BE2C (cell line): ENCODE measurements around the gene SH3BGRL3.

Experiments
- DNase-seq: peaks from one replicate; pipeline ENCODE4 v3.0.0-alpha.2; 2020
- H3K27me3 ChIP-seq: fragments of 250-450 bp; sonication (Bioruptor Pico); 2 replicates; pipeline ENCODE4 v1.5.1; 2020; ENCODE audit warnings: mild to moderate bottlenecking
- H3K36me3 ChIP-seq: fragments of 250-450 bp; sonication (Bioruptor Pico); 2 replicates; pipeline ENCODE4 v1.5.1; 2020; ENCODE audit warnings: mild to moderate bottlenecking
- H3K4me1 ChIP-seq: fragments of 250-450 bp; sonication (Bioruptor Pico); 2 replicates; pipeline ENCODE4 v1.5.1; 2020
- H3K4me3 ChIP-seq: 2 replicates; pipeline ENCODE4 v1.5.1; 2011; ENCODE audit warnings: low read depth, low read length
- H3K9me3 ChIP-seq: fragments of 250-450 bp; sonication (Bioruptor Pico); 2 replicates; pipeline ENCODE4 v1.5.1; 2020
- TF ChIP-seq, protein P1 (sequence below): IDR thresholded peaks from 2 replicates; pipeline ENCODE4 v1.5.1; 2012; ENCODE audit warnings: mild to moderate bottlenecking, low read depth, low read length

The SH3BGRL3 gene

DNA sequence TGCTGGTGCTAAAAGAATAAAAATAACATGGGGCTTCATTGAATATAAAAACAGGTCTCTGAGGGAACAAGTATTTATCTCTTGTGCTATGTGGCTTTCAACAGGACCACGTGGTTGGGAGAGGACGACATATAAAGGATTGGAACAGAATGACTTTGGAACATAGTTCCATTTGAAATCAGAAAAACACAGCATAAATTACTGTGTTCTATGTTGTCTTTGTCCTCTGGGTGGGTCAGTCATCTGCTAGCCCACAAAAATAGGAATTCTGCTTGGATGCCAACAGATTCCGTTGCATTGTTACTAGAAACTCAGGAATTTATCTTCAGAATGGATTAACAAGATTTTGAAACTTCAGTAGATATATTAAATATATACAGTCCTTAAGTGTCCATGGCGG lies 40.0 kb upstream of the SH3BGRL3 start:
- no peaks in the 10 kb centered on the region for H3K4me1 ChIP-seq
- H3K36me3 ChIP-seq = no peaks in the 10 kb centered on the region
- DNase-seq = no peak
- TF ChIP-seq, protein P1, sequence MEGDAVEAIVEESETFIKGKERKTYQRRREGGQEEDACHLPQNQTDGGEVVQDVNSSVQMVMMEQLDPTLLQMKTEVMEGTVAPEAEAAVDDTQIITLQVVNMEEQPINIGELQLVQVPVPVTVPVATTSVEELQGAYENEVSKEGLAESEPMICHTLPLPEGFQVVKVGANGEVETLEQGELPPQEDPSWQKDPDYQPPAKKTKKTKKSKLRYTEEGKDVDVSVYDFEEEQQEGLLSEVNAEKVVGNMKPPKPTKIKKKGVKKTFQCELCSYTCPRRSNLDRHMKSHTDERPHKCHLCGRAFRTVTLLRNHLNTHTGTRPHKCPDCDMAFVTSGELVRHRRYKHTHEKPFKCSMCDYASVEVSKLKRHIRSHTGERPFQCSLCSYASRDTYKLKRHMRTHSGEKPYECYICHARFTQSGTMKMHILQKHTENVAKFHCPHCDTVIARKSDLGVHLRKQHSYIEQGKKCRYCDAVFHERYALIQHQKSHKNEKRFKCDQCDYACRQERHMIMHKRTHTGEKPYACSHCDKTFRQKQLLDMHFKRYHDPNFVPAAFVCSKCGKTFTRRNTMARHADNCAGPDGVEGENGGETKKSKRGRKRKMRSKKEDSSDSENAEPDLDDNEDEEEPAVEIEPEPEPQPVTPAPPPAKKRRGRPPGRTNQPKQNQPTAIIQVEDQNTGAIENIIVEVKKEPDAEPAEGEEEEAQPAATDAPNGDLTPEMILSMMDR = no peak
- H3K27me3 ChIP-seq = no peaks in the 10 kb centered on the region
- H3K9me3 ChIP-seq = no peaks in the 10 kb centered on the region
- no peak overlapping the region for H3K4me3 ChIP-seq

DNA sequence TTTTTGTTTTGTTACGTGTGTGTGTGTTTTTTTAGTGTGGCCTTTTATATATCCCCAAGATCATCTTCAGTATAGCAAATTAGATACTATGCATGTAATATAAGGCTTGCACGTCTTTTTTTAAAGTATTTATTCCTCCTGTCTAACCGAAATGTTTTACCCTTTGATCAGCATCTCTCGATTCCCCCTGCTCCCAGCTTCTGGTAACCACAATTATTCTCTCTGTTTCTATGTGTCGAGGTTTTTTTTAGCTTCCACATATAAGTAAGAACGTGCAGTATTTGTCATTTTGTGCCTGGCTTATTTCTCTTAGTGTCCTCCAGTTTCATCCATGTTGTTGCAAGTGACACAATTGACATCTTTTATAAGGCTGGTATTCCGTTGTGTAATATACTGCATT lies 27.2 kb upstream of the SH3BGRL3 start:
- TF ChIP-seq, protein P1 = no peak
- Histone ChIP-seq H3K27me3 (no peaks in the 10 kb centered on the region), H3K4me1 (no peaks in the 10 kb centered on the region), H3K36me3 (no peaks in the 10 kb centered on the region; the same call in 1 of the 2 replicates), H3K4me3 (no peak overlapping the region), H3K9me3 (no peaks in the 10 kb centered on the region)
- no peak for DNase-seq

DNA sequence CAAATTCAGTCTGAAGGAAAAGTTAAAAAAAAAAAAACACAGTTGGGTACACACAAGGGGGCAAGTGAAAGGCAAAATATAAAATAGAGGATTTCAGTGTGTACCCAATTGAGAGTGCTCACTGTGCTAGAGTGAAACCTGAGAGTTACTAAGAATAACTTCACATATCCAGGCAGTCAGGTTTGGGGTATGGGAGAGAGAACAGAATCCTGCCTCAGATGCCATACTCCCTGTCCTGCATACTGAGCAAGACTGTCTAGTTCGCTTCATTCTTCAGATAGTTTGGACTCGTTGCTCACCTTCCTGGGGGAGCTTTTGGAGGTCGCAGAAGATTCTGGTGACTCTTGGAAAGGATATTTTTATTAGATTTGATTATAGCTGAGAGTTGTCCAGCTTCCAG lies 25.5 kb upstream of the SH3BGRL3 start:
- H3K9me3 ChIP-seq = no peaks in the 10 kb centered on the region
- TF ChIP-seq, protein P1 = no peak
- no peaks in the 10 kb centered on the region for H3K4me1 ChIP-seq

DNA sequence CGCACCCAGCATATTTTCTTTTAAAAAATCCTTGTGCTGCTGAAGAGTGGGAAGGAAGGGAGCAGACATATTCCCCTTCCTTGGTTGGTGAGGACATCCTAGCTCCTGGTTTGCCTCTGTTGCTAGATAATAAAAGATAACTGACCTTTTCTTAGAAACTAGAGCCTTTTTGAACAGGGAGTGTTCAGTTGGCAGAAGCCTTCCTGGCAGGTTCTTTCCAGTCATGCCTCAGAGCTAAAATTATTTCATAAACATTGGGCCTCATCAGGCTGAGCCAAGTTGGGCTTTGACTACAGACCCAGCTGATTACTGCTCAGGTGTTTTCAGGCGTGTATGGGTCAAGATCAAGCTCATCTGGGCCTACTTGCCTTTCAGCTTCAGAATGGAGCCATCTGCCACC lies 22.7 kb upstream of the SH3BGRL3 start:
- no peaks in the 10 kb centered on the region for H3K27me3 ChIP-seq
- peaks cover 9% of the 10 kb centered on the region for H3K36me3 ChIP-seq
- H3K4me3 ChIP-seq = no peak overlapping the region
- no peaks in the 10 kb centered on the region for H3K9me3 ChIP-seq
- TF ChIP-seq, protein P1 = no peak
- no peaks in the 10 kb centered on the region for H3K4me1 ChIP-seq
- DNase-seq = no peak

More for the DNA sequence above, 25.5 kb upstream of the SH3BGRL3 start:
- no peak for DNase-seq
- H3K36me3 ChIP-seq = peaks cover 4% of the 10 kb centered on the region
- H3K27me3 ChIP-seq = no peaks in the 10 kb centered on the region
- no peak overlapping the region for H3K4me3 ChIP-seq

DNA sequence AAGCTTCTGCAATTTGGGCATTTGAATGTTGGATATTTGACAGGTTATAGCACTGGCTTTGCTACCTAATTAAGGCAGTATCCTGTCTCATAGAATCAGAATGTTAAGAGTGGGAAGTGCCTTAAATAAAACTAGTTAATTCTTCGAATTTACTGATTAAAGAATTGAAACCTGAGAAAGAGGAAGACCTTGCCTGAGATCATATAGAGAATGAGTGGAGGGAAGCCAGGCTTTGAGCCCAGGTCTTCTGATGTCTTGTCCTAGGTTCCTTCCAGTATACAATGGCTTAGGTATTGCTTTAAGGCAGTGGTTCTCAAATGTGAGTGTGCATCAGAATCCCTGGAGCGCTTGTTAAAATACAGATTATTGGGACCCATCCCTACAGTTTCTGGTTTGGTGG lies 20.9 kb upstream of the SH3BGRL3 start:
- no peak for DNase-seq
- no peaks in the 10 kb centered on the region for H3K9me3 ChIP-seq
- no peaks in the 10 kb centered on the region for H3K27me3 ChIP-seq
- H3K36me3 ChIP-seq = peaks cover 9% of the 10 kb centered on the region
- no peak overlapping the region for H3K4me3 ChIP-seq
- TF ChIP-seq, protein P1 = no peak
- H3K4me1 ChIP-seq = no peaks in the 10 kb centered on the region

DNA sequence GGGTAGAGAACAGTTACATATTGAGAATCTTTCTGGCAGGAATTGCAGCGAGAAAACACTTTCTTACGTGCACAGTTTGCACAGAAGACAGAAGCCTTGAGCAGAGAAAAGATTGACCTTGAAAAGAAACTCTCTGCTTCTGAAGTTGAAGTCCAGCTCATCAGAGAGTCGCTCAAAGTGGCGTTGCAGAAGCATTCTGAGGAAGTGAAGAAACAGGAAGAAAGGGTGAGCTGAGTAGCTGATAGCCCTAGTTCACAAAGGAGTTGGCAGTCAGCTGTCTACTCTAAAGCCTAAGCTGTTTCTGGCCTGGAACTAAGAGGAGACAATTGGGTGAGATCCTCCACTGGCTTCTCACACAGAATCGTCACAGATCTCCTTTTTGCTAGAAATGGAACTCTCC lies 20.3 kb upstream of the SH3BGRL3 start:
- no peak for DNase-seq
- H3K36me3 ChIP-seq = peaks cover 9% of the 10 kb centered on the region
- no peaks in the 10 kb centered on the region for H3K9me3 ChIP-seq
- no peaks in the 10 kb centered on the region for H3K27me3 ChIP-seq
- TF ChIP-seq, protein P1 = no peak
- H3K4me1 ChIP-seq = no peaks in the 10 kb centered on the region
- no peak overlapping the region for H3K4me3 ChIP-seq
